Left lobe of liver (tissue), 2 donors: ENCODE results near the gene PAPPA2. TPM values are rescaled to one million over a fixed set of nuclear protein-coding genes. Genes with fewer than 3 reads are reported as not detected.
A peak's percentile ranks its signal among the peaks of the same experiment; 100 is the strongest.

Experiments used
- ATAC-seq: fragments of 200-7000 bp; cut with Tn5 transposase; one replicate; pipeline ENCODE4 v1.9.1; 2020; ENCODE audit warnings: mild to moderate bottlenecking, moderate library complexity
- DNase-seq: peaks from one replicate; pipeline ENCODE4 v3.0.0-alpha.2; 2020; ENCODE audit warnings: low spot score
- total RNA-seq: library from RNA; stranded (reverse); gene quantifications from one replicate; pipeline ENCODE4 v1.2.1, GENCODE V29; 2021
- donor health status: DM: no; HTN: no; CAD: no; lungs with moderate emphysema.
- donor health status: DM: no; HTN: yes; CAD: no.

The PAPPA2 gene
- total RNA-seq, 1 donor from 2014 or later = 0.45 TPM

DNA sequence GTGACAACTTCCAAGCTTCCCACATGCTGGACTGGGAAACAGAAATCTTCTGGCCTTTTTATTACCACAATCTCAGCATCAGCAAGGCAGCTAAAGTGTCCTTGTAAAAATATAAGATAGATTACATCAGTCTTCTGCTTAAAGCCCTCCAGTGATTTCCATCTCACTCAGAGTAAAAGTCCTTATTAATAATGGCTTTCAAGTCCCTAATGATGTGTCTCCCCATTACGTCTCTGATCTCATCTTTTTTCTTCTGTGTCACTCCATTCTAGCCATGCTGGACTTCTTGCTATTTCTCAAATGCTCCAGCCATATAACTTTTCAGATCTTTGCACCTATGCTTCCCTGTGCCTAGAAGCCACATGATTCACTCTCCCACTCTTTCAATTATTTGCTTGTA is 22.1 kb downstream of the PAPPA2 start:
- ATAC-seq (no peak), DNase-seq (no peak)

DNA sequence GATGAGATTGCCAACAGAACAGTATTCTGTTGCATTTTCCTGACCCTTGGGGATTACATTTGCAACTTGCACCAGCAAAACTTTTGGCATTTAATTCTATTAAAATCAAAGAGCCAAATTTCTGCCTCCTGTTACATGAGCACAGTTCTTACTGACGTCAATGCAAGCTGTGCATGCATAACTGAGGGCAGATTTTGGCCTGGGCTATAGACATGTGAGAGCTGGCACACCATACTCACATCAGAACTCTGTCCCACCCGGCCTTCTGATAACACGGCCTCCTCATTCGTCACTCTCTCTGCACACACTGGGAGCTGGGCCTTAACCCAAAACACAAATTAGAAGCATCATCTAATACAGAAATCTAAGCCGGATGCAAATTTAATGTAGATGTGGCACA is 31.5 kb downstream of the PAPPA2 start:
- no peak for ATAC-seq
- DNase-seq = no peak

DNA sequence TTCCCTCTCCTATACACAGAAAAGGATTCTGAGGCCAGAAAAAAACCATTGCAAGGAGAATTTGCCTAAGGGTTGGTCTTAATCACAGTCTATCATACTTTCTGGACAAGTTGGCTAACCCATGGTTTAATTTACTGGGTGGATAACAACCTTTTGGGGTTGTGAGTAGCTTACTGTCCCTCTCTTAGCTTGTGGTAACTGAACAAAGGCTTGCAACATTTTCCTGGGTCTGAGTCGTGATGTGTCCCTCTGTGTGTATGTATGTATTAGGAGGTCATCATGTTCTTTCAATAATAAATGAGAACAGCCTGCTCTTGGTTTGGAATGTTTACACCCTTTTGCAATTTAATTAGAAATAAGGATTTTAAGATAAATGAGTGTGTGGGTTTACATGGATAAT is 36.7 kb downstream of the PAPPA2 start:
- no peak for DNase-seq
- no peak for ATAC-seq

DNA sequence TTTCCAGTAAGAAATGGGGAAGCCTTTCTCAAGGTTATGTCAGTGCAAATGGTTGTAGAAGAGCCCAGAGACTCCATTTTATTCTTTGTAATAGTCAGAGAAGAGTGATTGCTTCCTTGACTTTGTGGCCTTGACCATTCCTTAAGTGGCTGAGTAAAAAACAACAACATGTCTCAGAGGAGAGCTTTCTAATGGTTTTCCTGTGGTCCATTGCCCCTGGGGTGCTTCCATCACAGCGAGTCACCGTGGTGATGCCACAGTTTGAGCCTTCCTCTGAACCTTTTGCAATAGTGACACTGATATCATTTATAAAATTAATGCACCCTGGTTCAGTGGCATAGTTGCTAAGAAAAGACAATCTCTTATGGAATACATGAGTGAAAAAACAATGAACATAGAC is 38.6 kb downstream of the PAPPA2 start:
- ATAC-seq = no peak
- no peak for DNase-seq

DNA sequence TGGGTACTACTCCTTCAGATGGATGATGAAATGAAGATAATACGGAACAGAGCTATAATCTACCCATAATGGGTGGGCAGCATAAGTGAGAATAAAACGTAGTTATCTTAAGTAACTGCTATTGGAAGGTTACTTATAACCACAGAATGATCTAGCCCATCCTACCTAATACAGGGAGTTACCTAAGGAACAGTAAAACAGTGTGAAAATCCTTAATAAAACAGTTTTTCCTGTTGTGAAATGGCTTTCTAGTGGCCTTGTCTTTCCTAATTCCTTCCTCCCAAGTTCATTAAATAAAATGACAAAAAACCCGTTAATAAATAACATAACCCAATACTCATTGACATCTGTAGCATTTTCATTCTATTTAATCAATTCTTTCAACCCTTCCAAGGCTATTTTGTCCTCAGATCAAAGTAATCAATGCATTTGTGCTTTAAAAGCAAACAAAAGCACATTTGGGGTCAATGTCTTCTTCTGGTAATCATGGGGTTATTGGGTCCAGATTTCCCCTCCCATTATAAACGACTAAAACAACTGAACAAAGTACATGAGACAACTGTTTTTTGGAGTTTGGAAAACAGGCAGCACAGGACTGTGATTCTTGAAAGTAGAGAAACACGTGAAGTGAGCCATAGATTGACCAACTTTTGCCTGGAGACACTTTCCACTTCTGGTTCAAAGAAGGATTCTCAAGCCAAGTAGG is 42.0 kb downstream of the PAPPA2 start:
- ATAC-seq (peak; percentile 79), DNase-seq (no peak)

DNA sequence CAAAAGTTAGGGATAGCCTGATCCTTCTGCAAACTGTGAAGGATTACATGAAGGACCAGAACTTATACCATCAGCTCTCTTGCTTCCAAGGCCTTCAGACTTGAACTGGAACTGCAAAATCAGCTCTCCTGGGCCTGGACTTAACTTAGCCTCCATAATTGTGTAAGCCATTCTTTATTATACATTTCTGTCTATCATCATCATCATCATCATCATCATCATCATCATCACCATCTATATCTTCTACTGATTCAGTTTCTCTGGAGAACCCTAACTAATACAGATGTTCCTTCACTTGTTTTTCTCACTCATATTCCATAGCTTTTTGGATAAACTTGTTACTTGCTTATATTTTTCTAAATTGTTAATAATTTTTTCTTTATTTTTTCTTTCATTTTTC is 50.0 kb downstream of the PAPPA2 start:
- no peak for DNase-seq
- ATAC-seq = no peak

DNA sequence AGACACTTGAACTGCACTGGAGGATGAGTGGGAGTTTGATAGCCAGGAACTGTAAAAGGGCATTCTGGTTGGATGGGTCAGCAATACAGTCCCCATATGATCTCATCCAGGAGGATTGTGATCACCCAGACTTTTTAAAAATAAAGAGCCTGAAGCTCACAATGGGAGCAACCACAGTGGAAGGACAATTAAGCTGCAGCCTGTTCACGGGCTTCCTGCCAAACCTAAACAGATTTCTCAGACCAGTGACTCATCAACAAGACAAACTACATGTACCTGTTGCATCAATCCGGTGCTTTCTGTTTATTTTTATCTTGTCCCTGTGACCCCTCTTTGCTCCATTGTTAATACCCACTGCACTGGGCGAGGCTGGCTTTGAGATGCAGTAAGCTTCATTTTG is 52.3 kb downstream of the PAPPA2 start:
- DNase-seq (peak; percentile 66), ATAC-seq (peak; percentile 91)

DNA sequence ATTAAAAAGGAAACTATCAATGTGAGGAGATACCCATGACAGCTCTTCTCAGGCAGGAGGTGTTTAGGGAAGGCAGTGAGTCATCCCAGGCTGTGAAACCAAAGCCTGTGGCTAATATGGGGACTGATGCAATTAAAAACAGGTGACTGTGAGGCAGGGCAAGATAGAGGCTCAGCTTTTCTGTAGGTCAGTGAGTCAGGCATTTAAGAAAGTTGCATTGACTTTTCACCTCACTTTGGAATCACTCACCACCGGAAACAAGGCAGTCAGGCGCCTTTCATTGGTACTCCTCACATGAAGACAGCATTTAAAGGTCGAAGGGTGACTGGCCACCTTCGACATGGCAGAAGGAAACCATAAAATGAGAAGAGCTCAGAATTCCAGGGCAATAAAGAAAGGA is 54.5 kb downstream of the PAPPA2 start:
- no peak for DNase-seq
- no peak for ATAC-seq

DNA sequence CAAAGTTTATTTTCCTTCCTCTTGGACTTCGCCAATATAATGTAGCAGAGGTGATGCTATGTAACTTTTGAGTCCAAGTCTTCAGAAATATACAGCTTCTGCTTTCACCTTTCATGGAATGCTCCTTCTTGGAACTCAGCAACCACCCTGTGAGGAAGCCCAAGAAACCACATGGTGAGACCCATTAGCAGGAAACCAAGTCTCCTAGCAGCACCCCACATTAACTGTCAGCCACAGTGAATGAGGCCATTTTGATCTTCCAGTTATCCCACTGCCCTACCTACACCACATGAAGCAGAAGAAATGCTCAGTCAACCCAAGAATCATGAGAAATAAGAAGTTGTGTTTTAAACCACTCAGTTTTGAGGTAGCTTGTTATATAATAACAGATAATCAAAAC is 58.2 kb downstream of the PAPPA2 start:
- ATAC-seq = no peak
- no peak for DNase-seq

DNA sequence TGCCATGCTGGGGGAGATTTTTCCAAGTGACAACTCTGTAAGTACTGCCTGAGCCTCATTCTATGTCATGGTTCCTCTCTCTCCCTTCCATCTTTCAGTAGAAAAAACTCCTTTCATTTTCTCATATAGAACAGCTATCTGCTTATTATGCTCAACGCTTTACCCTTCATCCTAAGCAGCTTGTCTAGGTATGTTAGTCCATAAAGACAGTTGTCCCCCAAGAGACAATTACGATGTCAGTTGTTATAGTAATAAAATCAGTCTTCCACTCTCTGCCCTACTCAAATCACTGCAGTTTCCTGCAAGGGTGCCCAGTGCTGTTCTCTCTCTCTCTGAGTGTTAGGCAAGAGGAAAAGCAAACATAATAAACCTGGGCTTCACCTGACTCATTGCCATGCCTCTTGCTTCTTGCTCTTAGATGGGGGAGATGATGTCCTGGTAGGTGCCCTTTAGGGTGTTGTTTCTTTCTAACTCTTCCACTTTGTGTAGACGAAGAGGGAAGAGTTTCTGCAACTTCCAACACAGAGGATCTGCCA is 59.4 kb downstream of the PAPPA2 start:
- DNase-seq = no peak
- peak; percentile 96 for ATAC-seq

DNA sequence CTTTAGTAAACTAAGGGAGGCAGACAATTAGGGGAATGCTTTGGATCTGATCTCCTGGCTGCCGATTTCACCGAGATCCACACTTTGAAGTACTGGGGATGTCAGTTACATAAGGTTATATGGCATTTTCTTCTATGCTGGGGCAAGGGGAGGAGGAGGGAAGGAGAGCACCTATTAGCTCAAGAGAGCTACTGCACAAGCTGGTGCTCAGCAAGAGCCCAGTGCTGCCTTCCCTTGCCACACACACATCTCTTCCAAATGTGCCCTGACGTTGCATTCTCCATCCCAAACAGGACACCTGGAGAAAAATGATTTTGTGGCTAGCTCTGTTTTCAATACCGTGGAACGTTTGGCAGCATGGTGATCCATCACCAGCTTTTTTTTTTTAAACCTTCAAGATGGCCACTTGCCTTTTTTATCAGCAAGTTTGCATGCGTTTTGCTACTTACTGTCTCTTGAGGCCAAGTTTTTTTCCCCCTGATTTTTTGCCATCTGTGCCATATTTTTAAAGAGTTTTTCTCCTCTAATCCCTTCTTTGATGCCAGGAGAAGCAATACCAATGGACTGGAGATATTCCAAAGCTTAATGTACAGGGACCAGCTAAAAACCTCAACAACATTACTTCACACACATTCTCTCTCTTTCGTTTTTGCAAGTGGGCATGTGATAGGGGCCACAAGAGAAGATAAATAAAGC is 66.6 kb downstream of the PAPPA2 start:
- no peak for ATAC-seq
- DNase-seq = no peak

DNA sequence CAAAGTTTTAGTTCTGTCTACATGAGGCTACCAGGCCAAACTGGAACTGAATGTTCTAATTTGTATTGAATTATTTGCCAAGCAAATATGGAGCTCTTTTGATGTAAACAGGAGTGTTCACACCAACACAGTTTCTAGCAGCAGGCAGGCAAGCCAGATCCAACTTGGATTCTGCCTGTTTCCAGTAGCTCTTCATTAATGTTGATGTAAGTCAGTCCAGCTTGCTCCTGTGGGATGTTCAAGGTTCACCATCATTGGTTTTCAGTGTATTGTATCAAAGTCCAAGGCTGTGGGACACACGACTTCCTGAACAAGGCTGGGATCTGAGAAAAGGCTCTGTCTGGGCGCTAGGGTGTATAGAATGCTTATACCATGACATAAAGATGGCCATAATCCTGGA is 68.1 kb downstream of the PAPPA2 start:
- DNase-seq (peak; percentile 61), ATAC-seq (peak; percentile 90)

DNA sequence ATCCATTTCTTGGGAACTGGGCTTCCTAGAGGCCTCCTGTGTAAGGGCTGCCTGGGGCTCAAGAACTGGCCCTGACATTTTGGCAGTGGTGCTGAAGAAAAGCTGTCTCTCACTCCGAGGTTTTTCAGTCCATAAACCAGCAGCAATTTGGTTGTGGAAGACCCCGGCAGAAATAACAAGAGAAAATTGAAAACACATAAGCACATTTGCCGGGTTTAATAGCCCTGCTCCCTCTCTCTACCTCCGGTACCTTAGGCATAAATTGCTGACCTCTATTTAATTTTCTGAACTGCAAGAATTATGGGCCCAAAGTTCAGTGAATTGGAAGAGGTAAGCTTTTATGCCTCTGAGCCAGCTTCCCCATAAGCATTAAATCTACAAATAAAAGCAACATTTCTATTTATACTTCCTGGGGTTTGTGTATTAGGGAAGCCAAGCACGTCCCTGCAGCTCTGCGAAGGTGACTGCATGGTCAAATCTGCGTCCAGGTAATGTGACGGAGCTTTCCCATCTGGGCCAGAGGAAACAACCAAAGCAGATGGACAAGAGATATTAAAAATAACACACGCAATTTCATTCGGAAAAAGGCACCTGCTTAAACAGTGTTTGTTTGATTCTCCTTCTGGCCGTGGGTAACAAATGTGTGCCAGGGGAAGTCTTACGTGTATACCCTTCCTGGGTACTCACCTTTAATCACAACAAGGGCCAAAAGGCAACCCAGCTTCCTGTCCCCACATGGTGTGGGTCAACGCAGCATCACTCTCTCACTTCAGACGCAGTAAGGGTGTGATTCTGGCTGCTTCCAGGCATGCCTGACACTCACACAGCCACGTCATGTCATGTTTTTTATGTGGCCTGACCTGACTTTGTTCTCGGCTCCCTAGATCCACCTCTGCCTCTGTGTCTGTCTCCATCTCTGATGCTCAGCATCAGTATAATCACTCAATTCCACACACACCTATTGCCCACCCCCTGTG is 69.2 kb downstream of the PAPPA2 start:
- peak; percentile 26 for ATAC-seq
- DNase-seq = no peak

DNA sequence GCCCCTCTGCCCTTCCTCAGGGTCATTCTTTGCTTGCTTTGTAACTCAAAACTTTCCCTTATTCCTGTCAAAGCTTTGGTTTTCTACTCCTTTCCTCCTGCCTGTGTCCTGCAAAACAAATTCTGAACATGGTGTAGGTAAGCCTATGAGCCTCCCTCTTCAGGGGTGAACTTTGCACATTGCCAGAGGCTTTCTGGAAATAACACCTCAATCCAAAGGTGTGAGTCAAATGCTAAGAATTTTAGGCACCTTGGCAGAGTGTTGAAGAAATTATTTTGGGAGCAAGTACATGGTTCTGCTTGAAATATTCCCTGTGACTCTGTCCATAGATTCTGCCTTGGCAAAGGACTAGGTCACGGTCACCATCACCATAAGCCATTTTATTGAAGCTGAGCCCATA is 70.0 kb downstream of the PAPPA2 start:
- DNase-seq = no peak
- ATAC-seq = no peak

DNA sequence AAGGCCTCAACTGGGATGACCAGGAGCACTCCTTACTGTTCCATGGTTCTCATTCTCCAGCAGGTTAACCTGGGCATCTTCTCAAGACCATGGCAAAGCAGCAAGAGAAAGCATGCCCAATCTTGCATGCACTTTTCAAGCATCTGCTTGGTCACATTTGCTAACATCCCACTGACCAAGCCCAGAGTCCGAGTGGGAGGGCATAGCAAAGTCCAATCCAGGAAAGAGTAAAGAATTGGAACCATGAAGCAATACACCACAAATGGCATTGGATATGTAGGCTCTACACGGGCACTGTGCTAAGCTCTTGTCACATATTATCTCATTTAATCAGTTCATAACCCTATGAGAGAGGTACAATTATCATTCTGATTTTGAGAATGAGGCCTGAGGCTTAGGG is 73.6 kb downstream of the PAPPA2 start:
- DNase-seq = no peak
- ATAC-seq = no peak

DNA sequence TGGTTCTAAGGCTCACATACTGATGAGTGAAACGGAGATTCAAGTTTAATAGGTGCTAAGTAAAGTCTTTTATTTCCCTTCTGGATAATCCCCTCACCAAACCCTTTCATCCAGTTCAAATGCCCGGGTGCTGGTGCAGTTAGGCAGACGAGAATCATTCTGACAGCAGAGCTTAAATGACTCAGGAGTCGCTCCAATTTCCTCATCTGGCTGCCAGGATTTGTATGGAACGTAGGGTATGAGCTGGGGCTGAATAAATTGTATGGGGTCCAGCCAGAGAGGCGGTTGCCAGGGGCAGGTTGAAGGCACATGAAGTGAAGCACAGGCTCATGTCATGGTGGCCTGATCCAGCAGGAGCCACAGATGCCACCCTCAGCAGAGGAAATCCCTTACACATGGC is 76.0 kb downstream of the PAPPA2 start:
- DNase-seq (no peak), ATAC-seq (no peak)

DNA sequence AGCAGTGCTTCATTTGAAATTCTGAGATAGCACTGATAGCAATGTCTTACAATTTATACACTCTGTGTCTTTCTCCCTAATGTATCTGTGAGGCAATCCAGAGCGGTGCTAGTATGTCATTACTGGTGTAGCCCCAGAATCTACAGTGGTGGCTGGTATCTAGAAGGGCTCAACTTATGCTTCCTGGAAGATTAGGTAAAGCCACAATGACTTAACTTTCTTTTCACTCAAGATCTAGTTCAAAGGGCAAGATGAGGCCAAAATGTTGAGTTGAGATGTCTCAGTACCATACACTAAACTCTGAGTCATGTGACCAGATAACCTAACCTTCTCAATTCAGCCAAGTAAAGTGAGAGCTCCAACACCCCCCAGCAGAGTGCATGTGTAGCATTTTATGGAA is 77.5 kb downstream of the PAPPA2 start:
- no peak for DNase-seq
- ATAC-seq = no peak

DNA sequence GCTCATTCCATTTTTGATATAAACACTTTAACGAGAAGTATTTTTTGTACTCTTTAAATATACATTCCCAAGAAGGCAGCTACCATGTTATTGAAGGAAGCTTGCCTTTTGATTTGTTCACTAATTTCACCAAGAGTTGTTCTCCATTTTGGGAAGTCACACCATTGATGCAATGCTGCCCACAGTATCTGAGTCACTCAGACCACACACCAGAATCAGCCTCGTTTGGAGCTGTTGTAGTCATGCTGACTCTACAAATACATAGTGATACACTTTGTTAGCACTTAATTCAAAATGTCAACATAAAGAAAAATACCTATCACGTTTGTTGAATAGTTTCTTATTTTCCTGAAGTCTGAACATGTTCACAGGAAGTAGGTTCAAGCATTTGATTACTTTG is 78.7 kb downstream of the PAPPA2 start:
- ATAC-seq (no peak), DNase-seq (no peak)

DNA sequence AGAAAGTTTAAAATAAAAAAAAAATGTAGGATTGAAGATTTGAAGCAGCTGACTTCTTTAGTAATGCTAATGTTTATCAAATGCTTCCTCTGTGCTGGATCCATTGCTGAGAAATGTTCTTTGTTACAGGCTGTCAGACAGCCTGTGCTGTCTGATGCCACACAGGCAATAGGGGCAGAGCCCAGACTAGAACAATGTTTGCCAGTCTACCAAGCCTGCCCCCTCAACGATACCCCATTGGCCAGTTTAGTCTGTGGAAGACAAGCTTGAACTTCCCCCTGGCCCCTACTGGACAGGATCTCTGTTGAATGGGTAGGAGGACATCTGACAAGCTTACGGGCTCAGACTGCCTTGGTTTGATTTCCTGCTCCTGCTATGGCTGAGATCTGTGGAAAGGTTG is 79.4 kb downstream of the PAPPA2 start:
- DNase-seq (no peak), ATAC-seq (no peak)

DNA sequence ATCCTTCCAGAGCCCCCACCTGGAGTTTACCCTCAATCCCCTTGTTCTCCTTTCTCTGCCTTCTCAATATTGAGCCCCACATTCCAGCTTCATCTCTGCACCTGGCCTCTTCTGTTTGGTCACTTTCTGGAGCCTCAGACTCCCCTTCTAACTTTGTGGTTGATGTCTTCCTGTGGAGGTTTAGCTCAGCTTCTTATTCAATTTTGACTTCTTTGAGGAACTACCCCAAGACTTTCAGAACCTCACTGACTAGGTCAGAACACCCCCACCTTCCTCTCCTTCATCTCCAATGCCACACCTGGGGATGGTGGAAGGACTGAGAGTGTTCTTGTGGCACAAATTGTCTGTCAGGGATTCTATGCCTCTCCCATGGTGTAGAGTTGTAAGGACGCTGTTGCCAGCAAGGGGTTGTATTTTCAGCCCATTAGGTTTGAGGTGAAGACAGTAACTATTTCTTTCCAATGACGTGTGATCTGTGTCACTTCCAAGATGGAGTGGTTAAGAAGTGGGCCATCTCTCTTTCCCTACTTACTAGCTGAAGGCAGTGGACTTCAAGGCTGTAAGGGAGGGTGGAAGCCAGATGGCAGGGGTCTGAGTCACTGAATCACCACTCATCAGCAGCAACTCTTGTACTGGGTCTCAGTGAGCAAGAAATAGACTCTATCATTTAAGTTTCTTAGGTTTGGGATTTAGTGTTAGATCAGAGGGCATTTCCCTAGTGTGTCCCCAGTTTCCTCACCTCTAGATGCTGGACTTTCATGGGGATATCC is 80.6 kb downstream of the PAPPA2 start:
- ATAC-seq (no peak), DNase-seq (no peak)
